Stimulated activated naive CD8-positive, alpha-beta T cell treated with anti-CD3 and anti-CD28 coated beads, Interleukin-15, amount 100 ng/mL, for 72 hours (primary cell): ENCODE measurements around the gene CEP350.
"Not testable (repeated sequence)": the region's sequence is repeated elsewhere in the genome, so short reads cannot be mapped to it uniquely, and the experiment has no call there.

Experiments used
- ATAC-seq: fragments of 150-1000 bp; cut with Tn5 transposase; 2 replicates; pipeline ENCODE4 v1.10.0; 2021; ENCODE audit warnings: mild to moderate bottlenecking, moderate library complexity
- DNase-seq, 2 donors: peaks; one replicate each; pipeline ENCODE4 v3.0.0; 2021 to 2022
- H3K27ac Mint-ChIP-seq, 2 donors: one replicate each; pipeline ENCODE4 v1.8.0; 2022; ENCODE audit warnings: mild to moderate bottlenecking in 2 of 2, mixed read lengths in 2 of 2, moderate library complexity in 2 of 2
- H3K27me3 Mint-ChIP-seq: one replicate; pipeline ENCODE4 v1.8.0; 2022; ENCODE audit warnings: mixed read lengths
- H3K4me1 Mint-ChIP-seq: one replicate; pipeline ENCODE4 v1.8.0; 2022; ENCODE audit warnings: mild to moderate bottlenecking, mixed read lengths
- H3K4me3 Mint-ChIP-seq, 2 donors: one replicate each; pipeline ENCODE4 v1.8.0; 2022; ENCODE audit warnings: mild to moderate bottlenecking in 2 of 2, mixed read lengths in 2 of 2, moderate library complexity in 1 of 2
- H3K9me3 Mint-ChIP-seq, 2 donors: one replicate each; pipeline ENCODE4 v1.8.0; 2022; ENCODE audit warnings: mixed read lengths in 2 of 2

CEP350 gene

GRCh38 chr1:179935909-179936496 lies 18.6 kb upstream of the CEP350 start:
- Mint-ChIP-seq H3K4me3 (no peak overlapping the region), H3K27ac (no peak overlapping the region), H3K9me3 (no peaks in the 10 kb centered on the region), H3K27me3 (no peaks in the 10 kb centered on the region), H3K4me1 (no peaks in the 10 kb centered on the region)
- DNase-seq (no peak), ATAC-seq (no peak)

GRCh38 chr1:179937668-179938254 lies 16.8 kb upstream of the CEP350 start:
- Mint-ChIP-seq H3K27me3 (no peaks in the 10 kb centered on the region), H3K9me3 (no peaks in the 10 kb centered on the region), H3K27ac (no peak overlapping the region), H3K4me3 (no peak overlapping the region), H3K4me1 (no peaks in the 10 kb centered on the region)
- ATAC-seq, result no peak
- DNase-seq, result no peak

GRCh38 chr1:179938752-179939151 lies 15.9 kb upstream of the CEP350 start:
- Mint-ChIP-seq H3K27me3 (no peaks in the 10 kb centered on the region), H3K4me3 (no peak overlapping the region), H3K9me3 (no peaks in the 10 kb centered on the region), H3K27ac (no peak overlapping the region), H3K4me1 (no peaks in the 10 kb centered on the region)
- no peak for ATAC-seq
- no peak for DNase-seq

GRCh38 chr1:179939941-179940340 lies 14.7 kb upstream of the CEP350 start:
- Mint-ChIP-seq H3K9me3 (no peaks in the 10 kb centered on the region), H3K4me1 (no peaks in the 10 kb centered on the region), H3K27ac (no peak overlapping the region), H3K27me3 (no peaks in the 10 kb centered on the region), H3K4me3 (no peak overlapping the region)
- DNase-seq (no peak), ATAC-seq (no peak)

GRCh38 chr1:179941454-179941853 lies 13.2 kb upstream of the CEP350 start:
- H3K27ac Mint-ChIP-seq, result no peak overlapping the region
- no peaks in the 10 kb centered on the region for H3K27me3 Mint-ChIP-seq
- no peak overlapping the region for H3K4me3 Mint-ChIP-seq
- no peaks in the 10 kb centered on the region for H3K9me3 Mint-ChIP-seq
- DNase-seq (no peak), ATAC-seq (no peak)
- H3K4me1 Mint-ChIP-seq, result no peaks in the 10 kb centered on the region

GRCh38 chr1:179950651-179951050 lies 4.0 kb upstream of the CEP350 start:
- no peak overlapping the region for H3K27ac Mint-ChIP-seq
- no peak for DNase-seq
- H3K27me3 Mint-ChIP-seq, result no peaks in the 10 kb centered on the region
- H3K4me3 Mint-ChIP-seq, result no peak overlapping the region
- ATAC-seq, result no peak
- H3K9me3 Mint-ChIP-seq, result no peaks in the 10 kb centered on the region
- H3K4me1 Mint-ChIP-seq, result peaks cover 22% of the 10 kb centered on the region

- no peak overlapping the region for H3K4me3 Mint-ChIP-seq
- H3K9me3 Mint-ChIP-seq, result no peaks in the 10 kb centered on the region
- no peaks in the 10 kb centered on the region for H3K27me3 Mint-ChIP-seq
- ATAC-seq (no peak), DNase-seq (no peak)
- H3K4me1 Mint-ChIP-seq, result peaks cover 29% of the 10 kb centered on the region
- H3K27ac Mint-ChIP-seq, result no peak overlapping the region
Measured at GRCh38 chr1:179951383-179952144, 3.0 kb upstream of the CEP350 start.

- DNase-seq, result no peak
- Mint-ChIP-seq H3K4me1 (peaks cover 32% of the 10 kb centered on the region), H3K27ac (peak overlapping the region in 1 of 2 donors; percentile 12), H3K4me3 (no peak overlapping the region), H3K27me3 (no peaks in the 10 kb centered on the region), H3K9me3 (no peaks in the 10 kb centered on the region)
- ATAC-seq, result no peak
Measured at GRCh38 chr1:179952186-179952585, 2.4 kb upstream of the CEP350 start.

- peak overlapping the region; percentile 85 to 92 for H3K4me3 Mint-ChIP-seq
- no peaks in the 10 kb centered on the region for H3K9me3 Mint-ChIP-seq
- DNase-seq (peak; percentile 48 to 68), ATAC-seq (peak; percentile 47)
- peak overlapping the region; percentile 95 to 97 for H3K27ac Mint-ChIP-seq
- H3K4me1 Mint-ChIP-seq, result peaks cover 38% of the 10 kb centered on the region
- no peaks in the 10 kb centered on the region for H3K27me3 Mint-ChIP-seq
Measured at GRCh38 chr1:179953974-179954492, 577 bp upstream of the CEP350 start.

GRCh38 chr1:179955287-179955680 lies 674 bp downstream of the CEP350 start:
- Mint-ChIP-seq H3K27me3 (no peaks in the 10 kb centered on the region), H3K27ac (peak overlapping the region; percentile 83 to 95), H3K4me3 (peak overlapping the region; percentile 85 to 92), H3K4me1 (peaks cover 42% of the 10 kb centered on the region), H3K9me3 (no peaks in the 10 kb centered on the region)
- ATAC-seq (no peak), DNase-seq (no peak)

GRCh38 chr1:179955731-179956130 lies 1.1 kb downstream of the CEP350 start:
- H3K4me1 Mint-ChIP-seq, result peaks cover 42% of the 10 kb centered on the region
- H3K9me3 Mint-ChIP-seq, result no peaks in the 10 kb centered on the region
- H3K27ac Mint-ChIP-seq, result peak overlapping the region; percentile 83 to 95
- ATAC-seq (no peak), DNase-seq (no peak)
- H3K27me3 Mint-ChIP-seq, result no peaks in the 10 kb centered on the region
- H3K4me3 Mint-ChIP-seq, result peak overlapping the region; percentile 85 to 92

GRCh38 chr1:179958359-179958758 lies 3.7 kb downstream of the CEP350 start:
- DNase-seq, result no peak
- Mint-ChIP-seq H3K4me3 (no peak overlapping the region), H3K4me1 (peaks cover 38% of the 10 kb centered on the region), H3K9me3 (no peaks in the 10 kb centered on the region), H3K27ac (no peak overlapping the region), H3K27me3 (no peaks in the 10 kb centered on the region)
- no peak for ATAC-seq

GRCh38 chr1:179962168-179962567 lies 7.6 kb downstream of the CEP350 start:
- ATAC-seq, result not testable (repeated sequence)

GRCh38 chr1:179966551-179966950 lies 11.9 kb downstream of the CEP350 start:
- Mint-ChIP-seq H3K27ac (no peak overlapping the region), H3K27me3 (no peaks in the 10 kb centered on the region), H3K4me1 (peaks cover 51% of the 10 kb centered on the region), H3K9me3 (no peaks in the 10 kb centered on the region), H3K4me3 (no peak overlapping the region)
- DNase-seq, result no peak
- no peak for ATAC-seq

More at GRCh38 chr1:179962168-179962567, 7.6 kb downstream of the CEP350 start:
- H3K4me1 Mint-ChIP-seq, result peaks cover 42% of the 10 kb centered on the region
- not testable (repeated sequence) for H3K9me3 Mint-ChIP-seq, H3K27me3 Mint-ChIP-seq, H3K4me3 Mint-ChIP-seq, DNase-seq, H3K27ac Mint-ChIP-seq

GRCh38 chr1:179968284-179968993 lies 13.8 kb downstream of the CEP350 start:
- ATAC-seq, result no peak
- DNase-seq, result no peak
- no peak overlapping the region for H3K27ac Mint-ChIP-seq
- H3K27me3 Mint-ChIP-seq, result no peaks in the 10 kb centered on the region
- peaks cover 0 to 5% of the 10 kb centered on the region in 2 donors for H3K9me3 Mint-ChIP-seq
- no peak overlapping the region for H3K4me3 Mint-ChIP-seq
- H3K4me1 Mint-ChIP-seq, result peaks cover 47% of the 10 kb centered on the region
